NK-92 treated with Interleukin-12 subunit alpha and Interleukin-12 subunit beta, amount 100 ng/mL, for 24 hours (cell line): ENCODE measurements around the gene COG7.
"Not testable (repeated sequence)": the region's sequence is repeated elsewhere in the genome, so short reads cannot be mapped to it uniquely, and the experiment has no call there.

Experiments
- DNase-seq: peaks from one replicate; lab custom pipeline; 2025; lab: John Stamatoyannopoulos, UW

Gene COG7

DNA sequence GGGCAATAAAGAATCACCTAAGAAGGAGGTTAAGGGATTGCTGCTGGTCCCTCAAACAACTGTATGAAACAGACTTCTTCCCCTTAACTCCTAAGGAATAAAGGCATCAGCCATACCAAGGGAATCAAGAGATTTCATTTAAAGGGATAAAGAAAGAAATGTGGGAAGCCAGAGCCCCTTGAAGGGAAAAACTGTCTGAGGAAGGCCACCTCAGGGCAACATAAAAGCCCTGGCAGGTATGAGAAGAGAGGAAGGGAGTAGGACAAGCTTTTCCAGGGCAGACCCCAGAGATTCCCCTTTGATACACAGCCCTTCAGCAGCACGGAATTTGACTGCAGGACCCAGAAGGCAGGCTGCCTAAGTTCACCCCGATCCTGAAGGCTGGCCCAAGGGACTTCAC lies 43.5 kb downstream of the COG7 start:
- DNase-seq, result no peak

DNA sequence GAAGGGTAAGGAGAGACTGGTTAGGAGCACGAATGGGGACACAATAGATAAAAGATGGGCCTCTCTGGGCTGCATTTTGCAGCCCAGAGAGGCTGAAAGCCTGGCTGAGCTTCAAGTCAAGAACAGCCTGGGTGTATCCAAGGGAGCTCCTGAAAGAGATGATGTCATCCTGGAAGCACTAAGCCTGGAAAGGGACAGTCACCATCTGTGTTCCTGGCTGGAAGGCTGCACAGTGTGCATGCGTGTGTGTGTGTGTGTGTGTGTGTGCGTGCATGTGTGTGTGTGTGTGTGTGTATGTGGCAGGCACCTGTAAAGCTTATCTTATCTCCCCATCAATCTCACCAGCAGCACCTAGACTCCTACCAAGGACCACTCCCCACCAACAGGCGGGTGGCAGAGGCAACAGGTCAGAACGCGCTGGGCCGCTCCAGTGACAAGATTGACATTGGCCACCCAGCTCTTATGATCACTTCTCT lies 44.1 kb downstream of the COG7 start:
- no peak for DNase-seq

GRCh38 chr16:23408242-23408822 lies 44.7 kb downstream of the COG7 start:
- no peak for DNase-seq

- DNase-seq, result no peak
Measured at GRCh38 chr16:23407436-23408127, 45.4 kb downstream of the COG7 start.

GRCh38 chr16:23406546-23407240 lies 46.3 kb downstream of the COG7 start:
- DNase-seq, result no peak

- DNase-seq, result no peak
Measured at GRCh38 chr16:23406024-23406423, 47.0 kb downstream of the COG7 start.

DNA sequence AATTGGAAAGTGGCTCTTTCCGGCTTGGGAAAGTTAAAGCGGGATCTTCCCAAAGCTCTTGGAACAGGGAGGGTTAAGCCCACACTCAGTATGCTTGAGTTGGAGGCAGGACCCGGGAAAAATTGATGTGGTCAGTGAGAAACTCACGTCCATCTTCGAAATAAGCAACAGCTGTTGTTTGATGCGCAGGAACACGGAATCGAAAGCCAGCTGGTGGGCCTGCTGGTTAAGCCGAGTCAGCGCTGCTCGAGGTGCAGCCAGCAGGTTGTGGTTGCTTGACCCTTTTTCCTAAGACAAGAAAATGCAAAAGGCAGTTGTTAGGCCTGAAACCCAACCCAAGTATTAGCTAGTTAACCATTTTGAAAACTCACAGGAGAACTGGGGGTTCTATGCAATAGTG lies 49.4 kb downstream of the COG7 start:
- no peak for DNase-seq

GRCh38 chr16:23402100-23402499 lies 50.9 kb downstream of the COG7 start:
- no peak for DNase-seq

DNA sequence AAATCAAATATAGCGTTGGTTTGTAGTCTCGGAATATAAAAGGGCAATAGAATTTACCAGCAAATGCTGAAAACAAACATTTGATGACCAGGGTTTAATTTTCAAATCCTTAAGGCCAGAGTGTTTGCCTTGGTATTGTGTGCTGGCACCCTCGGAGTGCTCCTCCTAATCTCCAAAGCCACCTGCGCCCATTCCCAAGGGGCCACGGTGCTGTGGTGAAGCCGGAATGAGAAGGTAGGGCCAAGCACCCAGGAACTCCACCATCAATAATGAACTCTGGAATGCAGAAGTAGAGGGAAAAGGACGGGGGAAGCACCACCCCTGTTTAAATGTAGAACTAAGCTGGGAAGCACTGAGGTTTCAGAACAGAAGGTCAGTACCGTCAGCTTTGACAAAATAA lies 51.9 kb downstream of the COG7 start:
- DNase-seq, result no peak

- DNase-seq, result not testable (repeated sequence)
Measured at GRCh38 chr16:23400447-23400846, 52.5 kb downstream of the COG7 start.

DNA sequence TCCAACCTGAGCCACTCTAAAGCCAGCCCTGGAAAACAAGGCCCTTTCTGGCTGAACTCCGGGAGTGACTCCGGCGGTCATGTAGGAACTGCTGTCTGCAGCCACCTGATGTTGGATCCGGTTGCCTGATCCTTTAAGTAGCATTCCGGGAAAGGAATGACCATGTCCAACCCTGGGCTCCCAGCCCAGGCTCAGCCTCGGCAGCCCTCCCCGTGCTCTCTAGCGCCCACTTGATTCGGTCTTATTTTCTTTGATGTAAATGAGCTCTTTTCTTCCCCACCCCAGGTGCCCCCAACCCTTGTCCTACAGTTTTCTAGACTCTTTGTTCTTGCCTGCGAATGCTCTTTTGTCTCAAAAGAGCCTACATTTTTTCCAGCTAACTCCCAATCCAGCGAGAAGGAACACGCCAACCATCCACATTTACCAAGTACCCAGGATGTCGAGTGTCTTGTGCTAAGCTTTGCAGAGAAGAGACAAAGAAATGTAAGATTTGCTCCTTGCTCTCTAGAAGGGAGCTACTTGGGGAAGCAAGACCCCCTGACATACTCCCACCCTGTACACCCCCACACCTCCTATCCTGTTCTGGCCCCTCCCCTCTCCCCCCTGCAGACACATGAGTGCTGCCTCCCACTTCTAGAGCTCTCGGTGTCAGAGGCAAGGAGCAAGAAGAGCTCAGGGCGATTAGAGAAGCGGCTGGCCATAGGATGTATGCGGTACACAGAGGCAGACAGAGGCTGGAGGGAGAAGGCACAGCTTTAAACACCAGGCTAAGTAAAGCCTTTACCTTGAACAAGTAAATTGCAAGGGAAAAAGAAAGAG lies 53.8 kb downstream of the COG7 start:
- DNase-seq, result no peak

DNA sequence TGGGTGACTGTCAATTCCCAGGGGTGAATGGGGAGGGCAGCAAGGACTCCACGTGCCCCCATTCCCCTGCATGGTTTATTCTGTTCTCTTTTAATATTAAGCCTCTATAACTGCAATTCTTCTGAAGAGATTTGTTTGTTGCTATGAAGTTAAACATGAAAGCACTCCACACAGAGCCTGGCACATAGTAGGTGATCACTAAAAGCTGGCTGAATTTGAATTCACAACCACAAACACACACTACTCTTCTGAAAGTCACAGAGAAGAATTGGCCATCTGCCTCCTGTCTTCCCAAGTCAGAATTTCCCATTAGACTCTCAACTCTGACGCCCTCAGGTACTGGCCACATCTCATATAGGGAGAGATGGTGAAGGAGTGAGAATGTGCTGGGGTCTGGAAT lies 55.5 kb downstream of the COG7 start:
- DNase-seq, result no peak

GRCh38 chr16:23395732-23396131 lies 57.3 kb downstream of the COG7 start:
- no peak for DNase-seq

DNA sequence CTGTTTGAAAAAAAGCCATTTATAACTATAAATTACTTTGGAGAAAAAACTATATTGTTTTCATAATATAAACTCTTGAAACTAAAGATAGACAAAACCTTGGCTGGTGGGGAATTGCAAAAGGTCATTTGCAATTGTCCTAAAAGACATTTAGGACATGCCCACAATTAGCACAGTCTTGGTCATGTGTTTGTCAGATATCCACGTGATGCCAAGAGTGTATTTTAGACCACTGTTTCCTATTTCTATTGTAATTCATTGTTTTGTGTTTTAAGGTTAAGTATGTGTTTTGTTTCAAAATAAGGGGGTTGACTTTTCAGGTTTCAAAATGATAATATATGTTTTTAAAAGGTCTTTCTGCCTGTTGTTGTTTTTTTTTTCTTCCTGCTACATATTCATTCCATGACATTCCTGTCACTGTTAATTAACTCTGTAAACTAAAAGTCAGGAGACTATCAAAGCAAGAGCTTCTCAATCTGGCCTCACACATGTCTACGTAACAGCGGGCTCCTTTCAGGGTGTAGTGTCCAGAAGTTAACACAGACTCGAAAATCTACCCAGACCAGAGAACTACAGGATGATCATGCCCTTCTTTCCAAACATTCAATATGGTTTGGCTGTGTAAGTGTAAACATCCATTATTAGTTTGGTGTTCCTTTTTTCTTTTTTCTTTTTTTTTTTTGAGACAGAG lies 58.7 kb downstream of the COG7 start:
- DNase-seq, result no peak

DNA sequence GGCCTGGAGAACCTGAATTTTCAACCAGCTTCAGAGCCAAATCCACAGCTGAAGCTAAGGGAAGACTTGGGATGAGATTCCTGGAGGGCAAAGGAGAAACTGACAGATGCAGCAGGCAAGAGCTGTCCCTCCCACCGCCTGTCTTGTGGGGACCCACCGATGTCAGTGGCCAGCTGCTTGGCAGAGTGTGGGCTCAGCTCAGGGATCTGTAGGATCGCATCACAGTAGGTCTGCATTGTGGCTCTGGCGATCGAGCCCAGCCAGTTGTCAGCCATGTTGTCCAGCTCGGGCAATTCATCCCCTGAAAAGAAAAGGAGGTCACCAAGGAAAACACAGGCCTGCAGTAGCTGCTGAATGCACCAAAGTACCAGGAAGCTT lies 60.8 kb downstream of the COG7 start:
- no peak for DNase-seq

DNA sequence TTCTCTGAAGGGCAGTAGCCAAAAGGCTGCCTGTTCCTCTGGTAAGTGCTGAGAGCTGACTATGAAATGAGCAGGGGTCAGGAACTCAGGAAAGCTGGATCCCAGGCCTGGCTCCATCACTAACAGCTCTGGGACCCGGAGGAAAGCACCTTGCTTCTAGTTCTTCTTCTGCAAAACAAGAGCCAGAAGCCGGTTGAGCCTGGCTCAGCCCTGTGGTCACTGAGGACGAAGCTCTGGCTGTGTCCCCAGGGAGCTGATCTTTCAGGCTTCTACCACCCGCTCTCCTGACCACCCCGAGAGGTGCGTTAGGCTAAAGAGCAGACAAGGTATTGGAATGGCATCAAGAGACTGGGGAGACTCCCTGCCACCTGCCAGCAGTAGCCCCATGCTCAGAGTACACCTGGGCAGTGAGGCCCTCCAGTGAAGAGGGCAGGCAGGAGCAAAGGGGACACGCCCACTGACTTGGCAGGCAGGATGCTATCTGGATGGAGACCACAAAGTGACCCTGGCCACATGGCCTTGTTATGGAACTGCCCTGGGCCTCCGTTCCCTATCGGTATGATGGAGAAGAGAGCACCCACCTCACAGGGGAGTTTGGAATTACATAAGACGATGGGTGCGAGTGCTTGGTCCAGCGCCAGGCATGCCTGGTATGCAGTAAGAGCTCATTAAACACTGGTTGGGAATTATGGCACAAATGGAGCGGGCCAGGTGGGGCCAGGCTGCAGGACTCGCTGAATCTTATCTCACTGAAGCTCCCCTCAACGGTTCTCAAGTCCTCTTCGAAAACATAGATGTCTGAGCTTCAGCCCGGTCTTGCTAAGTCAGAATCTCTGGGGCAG lies 61.4 kb downstream of the COG7 start:
- DNase-seq, result no peak

GRCh38 chr16:23389936-23390335 lies 63.1 kb downstream of the COG7 start:
- not testable (repeated sequence) for DNase-seq

- DNase-seq, result no peak
Measured at GRCh38 chr16:23389201-23389600, 63.8 kb downstream of the COG7 start.

DNA sequence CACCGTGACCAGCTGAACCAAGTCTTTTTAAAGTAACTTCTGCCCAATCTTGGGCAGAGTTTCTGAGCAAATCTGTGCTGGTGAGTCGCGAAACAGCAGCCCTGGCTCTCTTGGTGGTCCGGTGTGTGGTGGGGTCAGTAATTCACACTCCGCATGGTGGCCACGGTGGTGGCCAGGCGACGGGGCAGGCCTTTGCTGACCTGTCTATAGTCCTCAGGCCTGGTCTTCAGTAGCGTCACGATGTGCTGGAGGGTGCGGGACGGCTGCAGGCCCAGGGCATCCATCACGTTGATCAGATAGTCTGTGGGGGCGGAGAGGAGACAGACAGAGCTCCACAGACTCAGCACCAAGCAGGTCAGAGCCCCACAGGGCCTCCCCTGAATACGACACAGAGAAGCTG lies 64.2 kb downstream of the COG7 start:
- no peak for DNase-seq

DNA sequence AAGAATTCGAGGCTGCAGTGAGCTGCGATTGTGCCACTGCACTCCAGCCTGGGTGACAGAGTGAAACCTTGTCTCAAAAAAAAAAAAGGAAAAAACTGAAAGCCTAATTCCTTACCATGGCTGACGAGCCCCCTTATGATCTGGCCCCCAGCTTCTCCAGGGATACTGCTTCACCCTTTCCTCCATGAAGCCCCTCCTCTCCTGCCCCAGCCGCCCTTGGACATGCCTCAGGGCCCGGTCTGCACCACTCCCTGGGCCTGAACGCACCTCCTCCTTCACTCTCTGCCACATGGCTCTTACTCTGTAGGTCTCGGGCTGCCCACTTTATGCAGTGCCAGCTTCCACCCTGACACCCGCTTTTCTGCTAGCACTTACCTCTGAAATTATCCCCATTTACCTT lies 65.3 kb downstream of the COG7 start:
- no peak for DNase-seq

DNA sequence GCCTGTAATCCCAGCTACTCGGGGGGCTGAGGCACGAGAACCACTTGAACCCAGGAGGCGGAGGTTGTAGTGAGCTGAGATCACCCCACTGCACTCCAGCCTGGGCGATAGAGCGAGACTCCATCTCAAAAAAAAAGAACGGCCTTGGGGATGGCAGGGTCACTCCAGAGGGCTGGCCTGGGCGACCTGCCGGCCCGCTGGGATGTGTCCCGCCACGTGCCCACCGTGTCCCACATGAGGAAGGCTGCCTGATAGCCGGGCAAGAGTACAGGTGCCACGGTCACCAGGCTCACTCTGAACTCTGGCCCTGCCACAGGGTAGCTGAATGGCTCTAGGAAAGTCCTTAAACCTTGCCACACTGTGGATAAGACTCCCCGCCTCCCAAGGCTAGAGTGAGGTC lies 67.5 kb downstream of the COG7 start:
- no peak for DNase-seq
